22Rv1 (cell line): Measurements from ENCODE around the gene ZNF93.
"Not testable (repeated sequence)": the region's sequence is repeated elsewhere in the genome, so short reads cannot be mapped to it uniquely, and the experiment has no call there.

Experiments
- ZFX ChIP-seq: fragments of 450-650 bp; IDR thresholded peaks from 2 replicates; pipeline ENCODE4 v1.6.1; 2017; ENCODE audit warnings: antibody characterized with exemption, borderline replicate concordance
- TF ChIP-seq, protein P1 (sequence below): fragments of 450-650 bp; IDR thresholded peaks from 2 replicates; pipeline ENCODE4 v1.5.1; 2017; ENCODE audit warnings: mild to moderate bottlenecking

DNA sequence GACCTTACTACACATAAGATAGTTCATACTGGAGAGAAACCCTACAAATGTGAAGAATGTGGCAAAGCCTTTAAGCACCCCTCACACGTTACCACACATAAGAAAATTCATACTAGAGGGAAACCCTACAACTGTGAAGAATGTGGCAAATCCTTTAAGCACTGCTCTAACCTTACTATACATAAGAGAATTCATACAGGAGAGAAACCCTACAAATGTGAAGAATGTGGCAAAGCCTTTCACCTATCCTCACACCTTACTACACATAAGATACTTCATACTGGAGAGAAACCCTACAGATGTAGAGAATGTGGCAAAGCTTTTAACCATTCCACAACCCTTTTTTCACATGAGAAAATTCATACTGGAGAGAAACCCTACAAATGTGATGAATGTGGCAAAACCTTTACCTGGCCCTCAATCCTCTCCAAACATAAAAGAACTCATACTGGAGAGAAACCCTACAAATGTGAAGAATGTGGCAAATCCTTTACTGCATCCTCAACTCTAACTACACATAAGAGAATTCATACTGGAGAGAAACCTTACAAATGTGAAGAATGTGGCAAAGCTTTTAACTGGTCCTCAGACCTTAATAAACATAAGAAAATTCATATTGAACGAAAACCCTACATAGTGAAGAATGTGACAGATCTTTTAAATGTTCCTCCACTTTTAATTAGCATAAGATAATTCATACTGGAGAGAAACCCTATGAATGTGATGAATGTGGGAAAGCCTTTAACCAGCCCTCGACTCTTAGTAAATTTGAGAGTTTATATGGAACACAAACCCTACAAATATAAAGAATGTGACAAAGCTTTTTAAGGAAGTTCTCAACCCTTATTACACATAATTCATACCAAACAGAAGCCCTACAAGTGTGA is 8.4 kb upstream of the ZNF93 start:
- TF ChIP-seq, protein P1, sequence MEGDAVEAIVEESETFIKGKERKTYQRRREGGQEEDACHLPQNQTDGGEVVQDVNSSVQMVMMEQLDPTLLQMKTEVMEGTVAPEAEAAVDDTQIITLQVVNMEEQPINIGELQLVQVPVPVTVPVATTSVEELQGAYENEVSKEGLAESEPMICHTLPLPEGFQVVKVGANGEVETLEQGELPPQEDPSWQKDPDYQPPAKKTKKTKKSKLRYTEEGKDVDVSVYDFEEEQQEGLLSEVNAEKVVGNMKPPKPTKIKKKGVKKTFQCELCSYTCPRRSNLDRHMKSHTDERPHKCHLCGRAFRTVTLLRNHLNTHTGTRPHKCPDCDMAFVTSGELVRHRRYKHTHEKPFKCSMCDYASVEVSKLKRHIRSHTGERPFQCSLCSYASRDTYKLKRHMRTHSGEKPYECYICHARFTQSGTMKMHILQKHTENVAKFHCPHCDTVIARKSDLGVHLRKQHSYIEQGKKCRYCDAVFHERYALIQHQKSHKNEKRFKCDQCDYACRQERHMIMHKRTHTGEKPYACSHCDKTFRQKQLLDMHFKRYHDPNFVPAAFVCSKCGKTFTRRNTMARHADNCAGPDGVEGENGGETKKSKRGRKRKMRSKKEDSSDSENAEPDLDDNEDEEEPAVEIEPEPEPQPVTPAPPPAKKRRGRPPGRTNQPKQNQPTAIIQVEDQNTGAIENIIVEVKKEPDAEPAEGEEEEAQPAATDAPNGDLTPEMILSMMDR = not testable (repeated sequence)
- not testable (repeated sequence) for TF ChIP-seq ZFX
